Spleen (tissue), 11 donors: ENCODE results near the gene CARM1. TPM values are rescaled to one million over a fixed set of nuclear protein-coding genes. Genes with fewer than 3 reads are reported as not detected.

Experiments
- DNase-seq: peaks from one replicate; pipeline ENCODE4 v3.0.0-alpha.2; 2020
- H3K27ac ChIP-seq, 8 donors: fragments of 200-600 bp; sonication (generic) in 7 of 8; 1 replicate in 4 of 8; 2 replicates in 4 of 8; pipeline versions ENCODE4 v1.5.0 to v1.8.0; 2016 to 2021; ENCODE audit warnings: inconsistent platforms in 4 of 8, mild to moderate bottlenecking in 4 of 8, moderate library complexity in 1 of 8
- H3K27me3 ChIP-seq, 7 donors: fragments of 200-600 bp; sonication (generic) in 6 of 7; replicated peaks in 1 of 7; 1 replicate in 4 of 7; 2 replicates in 3 of 7; pipeline versions ENCODE4 v1.5.0 to v1.8.0; 2016 to 2021; ENCODE audit warnings: inconsistent platforms in 3 of 7, mild to moderate bottlenecking in 1 of 7
- H3K36me3 ChIP-seq, 6 donors: fragments of 200-600 bp; sonication (generic) in 5 of 6; 1 replicate in 4 of 6; 2 replicates in 2 of 6; pipeline versions ENCODE4 v1.5.0 to v1.8.0; 2016 to 2021; ENCODE audit warnings: inconsistent platforms in 2 of 6
- H3K4me1 ChIP-seq, 6 donors: fragments of 200-600 bp; sonication (generic) in 5 of 6; 1 replicate in 3 of 6; 2 replicates in 3 of 6; pipeline versions ENCODE4 v1.5.0 to v1.8.0; 2016 to 2021; ENCODE audit warnings: inconsistent platforms in 3 of 6
- H3K4me3 ChIP-seq, 8 donors: fragments of 200-600 bp; sonication (generic) in 7 of 8; 1 replicate in 4 of 8; 2 replicates in 4 of 8; pipeline versions ENCODE4 v1.5.0 to v1.8.0; 2016 to 2021; ENCODE audit warnings: inconsistent platforms in 4 of 8, mild to moderate bottlenecking in 4 of 8, moderate library complexity in 2 of 8
- H3K9me3 ChIP-seq, 8 donors: fragments of 200-600 bp; sonication (generic) in 7 of 8; 1 replicate in 4 of 8; 2 replicates in 4 of 8; pipeline versions ENCODE4 v1.5.0 to v1.8.0; 2016 to 2021; ENCODE audit warnings: inconsistent platforms in 4 of 8
- CTCF ChIP-seq, 11 experiments: fragments of 200-600 bp in 7 of 11; fragments of 450-650 bp in 4 of 11; sonication (generic) in 4 of 11; IDR thresholded peaks in 8 of 11; conservative IDR thresholded peaks in 3 of 11; 1 replicate in 7 of 11; 2 replicates in 4 of 11; pipeline versions ENCODE4 v1.4.0 to v1.8.0; 2016 to 2021; ENCODE audit warnings: antibody characterized with exemption in 11 of 11, inconsistent platforms in 4 of 11, mild to moderate bottlenecking in 1 of 11
- POLR2A ChIP-seq, 3 donors: fragments of 450-650 bp; IDR thresholded peaks; one replicate each; pipeline ENCODE4 v1.5.1; 2017; ENCODE audit warnings: antibody characterized with exemption in 3 of 3, mild to moderate bottlenecking in 1 of 3
- POLR2AphosphoS5 ChIP-seq, 3 donors: sonication (generic); formaldehyde crosslinking; IDR thresholded peaks; one replicate each; pipeline ENCODE4 v1.5.1; 2017; ENCODE audit warnings: antibody characterized with exemption in 3 of 3
- WGBS, 5 donors: extraction: QIAGEN DNeasy Blood & Tissue Kit in 3 of 5; methylation state at CpG; one replicate each; pipeline versions ENCODE4 v1.1.5 to v1.1.7; 2013 to 2018; 5-methylcytosine and 5-hydroxymethylcytosine counted together
- intact Hi-C: fragments of 100-400 bp; cut with DNase I; formaldehyde crosslinking; loops from one replicate; pipeline ENCODE4 v1.15.0; 2023; ENCODE audit warnings: low total_unique reads
- polyA plus RNA-seq, 3 donors: library from polyadenylated mRNA; stranded (reverse); fragments of 200-250 nt; gene quantifications; one replicate each; pipeline ENCODE4 v1.2.1, GENCODE V29; 2013
- total RNA-seq, 7 donors: library from RNA; depleted of rRNA in 3 of 7; stranded (reverse); fragments of >200 nt in 3 of 7; fragmentation: NEBNext Ultra II Directional in 4 of 7; extraction: Animal tissue kit (Norgen Biotek cat#: 25700) in 4 of 7; gene quantifications; one replicate each; pipeline versions ENCODE4 v1.1.0 to v1.2.1, GENCODE V29; 2016 to 2021
- donor health status: healthy with polysubstance abuse.
- donor health status: DM: no; HTN: no; CAD: no; lungs with moderate emphysema.
- donor health status: DM: no; HTN: no; CAD: no.
- donor health status: Bipolar disorder and iron deficiency.
- donor health status: healthy.
- donor health status: DM: no; HTN: no; CAD: no.
- donor health status: DM: yes; HTN: yes; CAD: no.

CARM1 gene
- total and polyA plus RNA-seq, 10 donors: 13.6 to 32.0 (median 24.6) TPM

GRCh38 chr19:10924597-10924996, 53.2 kb downstream of the CARM1 start:
- Histone ChIP-seq H3K9me3 (no peaks in the 10 kb centered on the region), H3K4me1 (peaks cover 10 to 21% (median 18%) of the 10 kb centered on the region in 6 donors), H3K36me3 (peaks cover 0 to 64% (median 47%) of the 10 kb centered on the region in 6 donors), H3K27me3 (no peaks in the 10 kb centered on the region), H3K27ac (no peak overlapping the region), H3K4me3 (no peak overlapping the region)
- intact Hi-C loops: no loop called here
- TF ChIP-seq CTCF (IDR thresholded peaks at IDR 0.05 in 8 of 11, conservative IDR thresholded peaks at IDR 0.05 in 3 of 11): no peak
- no peak for TF ChIP-seq POLR2AphosphoS5 (IDR thresholded peaks at IDR 0.05)
- TF ChIP-seq POLR2A (IDR thresholded peaks at IDR 0.05): no peak
- 89 to 95% (median 92%) methylated on average over 13 of the region's 13 CpGs for WGBS, 5 donors
- no peak for DNase-seq

GRCh38 chr19:10927730-10928562, 56.6 kb downstream of the CARM1 start:
- Histone ChIP-seq H3K4me3 (peak overlapping the region; percentile 79 to 100 (median 98)), H3K27ac (peak overlapping the region; percentile 73 to 92 (median 86)), H3K36me3 (peaks cover 0 to 64% (median 19%) of the 10 kb centered on the region in 6 donors), H3K27me3 (no peaks in the 10 kb centered on the region), H3K4me1 (peaks cover 14 to 51% (median 37%) of the 10 kb centered on the region in 6 donors), H3K9me3 (no peaks in the 10 kb centered on the region)
- intact Hi-C loops: no loop called here
- TF ChIP-seq CTCF (IDR thresholded peaks at IDR 0.05 in 8 of 11, conservative IDR thresholded peaks at IDR 0.05 in 3 of 11) (no peak), POLR2AphosphoS5 (IDR thresholded peaks at IDR 0.05) (no peak), POLR2A (IDR thresholded peaks at IDR 0.05) (no peak)
- 8 to 12% (median 10%) methylated on average over 20 to 47 of the region's 47 CpGs for WGBS, 5 donors
- DNase-seq: no peak

- 0 to 1% (median 0%) methylated on average over 9 to 96 of the region's 96 CpGs for WGBS, 5 donors
- peak within 1 kb of the TSS; percentile 73 to 92 (median 86) for H3K27ac ChIP-seq
These were observed 57.4 kb downstream of the CARM1 start, which contains the start of the genes TIMM29 and YIPF2 for GRCh38 chr19:10928563-10929401. Gene TIMM29 (plus strand): TSS chr19:10928811. CDS start chr19:10928823, 12 bp downstream. Gene YIPF2 (minus strand): TSS chr19:10928639. CDS start chr19:10928410, 229 bp downstream.

More at GRCh38 chr19:10928563-10929401, 57.4 kb downstream of the CARM1 start, which contains the start of the genes TIMM29 and YIPF2:
- Histone ChIP-seq H3K27me3 (no peaks in the 10 kb centered on the region), H3K9me3 (no peaks in the 10 kb centered on the region), H3K4me3 (peak within 1 kb of the TSS; percentile 79 to 100 (median 98)), H3K4me1 (peaks cover 14 to 51% (median 37%) of the 10 kb centered on the region in 6 donors), H3K36me3 (peaks cover 0 to 64% (median 14%) of the 10 kb centered on the region in 6 donors)
- intact Hi-C loops: no loop called here
- TF ChIP-seq CTCF (IDR thresholded peaks at IDR 0.05 in 8 of 11, conservative IDR thresholded peaks at IDR 0.05 in 3 of 11): peak in 1 of 11 experiments; percentile 18
- peak; percentile 84 for TF ChIP-seq POLR2AphosphoS5 (IDR thresholded peaks at IDR 0.05)
- TF ChIP-seq POLR2A (IDR thresholded peaks at IDR 0.05): no peak
- DNase-seq: peak; percentile 96
